Activated B cell treated with CpG ODN at 0.5 μM for 24 hours (primary cell): ENCODE results near the gene KCNA2. TPM values are rescaled to one million over a fixed set of nuclear protein-coding genes. Genes with fewer than 3 reads are reported as not detected.

Source experiments
- ATAC-seq: fragments of 200-7000 bp; cut with Tn5 transposase; one replicate; pipeline ENCODE4 v1.10.0; 2021; ENCODE audit warnings: low read depth, mild to moderate bottlenecking, moderate library complexity
- CTCF ChIA-PET: fragments of 350-600 bp; sonication (Branson Sonifier 250); formaldehyde crosslinking; loops from one replicate; lab custom pipeline; 2021; ENCODE audit warnings: antibody characterized with exemption; lab: Charles Lee
- POLR2A ChIA-PET: fragments of 350-600 bp; sonication (Branson Sonifier 250); formaldehyde crosslinking; loops from one replicate; lab custom pipeline; 2021; ENCODE audit warnings: antibody characterized with exemption; lab: Charles Lee
- DNase-seq: peaks from one replicate; pipeline ENCODE4 v3.0.0; 2022
- H3K27ac Mint-ChIP-seq: one replicate; pipeline ENCODE4 v1.8.0; 2020; ENCODE audit warnings: mixed read lengths
- H3K27me3 Mint-ChIP-seq: one replicate; pipeline ENCODE4 v1.8.0; 2021; ENCODE audit warnings: mixed read lengths
- H3K36me3 Mint-ChIP-seq: one replicate; pipeline ENCODE4 v1.8.0; 2021; ENCODE audit warnings: low read depth, mixed read lengths
- H3K4me1 Mint-ChIP-seq: one replicate; pipeline ENCODE4 v1.8.0; 2021; ENCODE audit warnings: mixed read lengths
- H3K4me3 Mint-ChIP-seq: one replicate; pipeline ENCODE4 v1.8.0; 2020; ENCODE audit warnings: mild to moderate bottlenecking, mixed read lengths
- H3K9me3 Mint-ChIP-seq: one replicate; pipeline ENCODE4 v1.8.0; 2020; ENCODE audit warnings: mixed read lengths
- CTCF ChIP-seq: fragments of 200-600 bp; IDR thresholded peaks from one replicate; pipeline ENCODE4 v1.8.0; 2022; ENCODE audit warnings: antibody characterized with exemption, mild to moderate bottlenecking
- intact Hi-C: fragments of 100-400 bp; cut with micrococcal nuclease; formaldehyde crosslinking; loops from one replicate; pipeline ENCODE4 v1.15.1; 2024
- total RNA-seq: library from RNA; stranded (reverse); gene quantifications from 2 replicates; pipeline ENCODE4 v1.2.3, GENCODE V29; 2022

The KCNA2 gene
- total RNA-seq, 1 donor from 2014 or later: 0.13 TPM

GRCh38 chr1:110557481-110557880 lies 48.7 kb downstream of the KCNA2 start:
- ChIA-PET POLR2A (interaction anchor here (0.6 kb wide), 1 partner anchor 347 kb away, joined by 4 read pairs; no protein-coding TSS in a partner anchor), CTCF (interaction anchor here (2.4 to 4.1 kb wide), 2 partner anchors 208 to 224 kb away, joined by 12 to 41 read pairs; no protein-coding TSS in a partner anchor)
- intact Hi-C loops: no loop called here
- TF ChIP-seq CTCF: no peak
- no peak overlapping the region for H3K27ac Mint-ChIP-seq
- no peaks in the 10 kb centered on the region for H3K36me3 Mint-ChIP-seq
- no peak overlapping the region for H3K4me3 Mint-ChIP-seq
- H3K4me1 Mint-ChIP-seq: peaks cover 3% of the 10 kb centered on the region
- H3K27me3 Mint-ChIP-seq: peaks cover 36% of the 10 kb centered on the region
- ATAC-seq: no peak
- H3K9me3 Mint-ChIP-seq: no peaks in the 10 kb centered on the region
- no peak for DNase-seq

GRCh38 chr1:110556471-110556807 lies 49.7 kb downstream of the KCNA2 start:
- no peak overlapping the region for H3K4me3 Mint-ChIP-seq
- no peak for DNase-seq
- peaks cover 3% of the 10 kb centered on the region for H3K4me1 Mint-ChIP-seq
- POLR2A ChIA-PET: interaction anchor here (0.6 kb wide), 1 partner anchor 285 kb away, joined by 3 read pairs; no protein-coding TSS in a partner anchor
- no peak for TF ChIP-seq CTCF
- ATAC-seq: no peak
- peaks cover 36% of the 10 kb centered on the region for H3K27me3 Mint-ChIP-seq
- H3K27ac Mint-ChIP-seq: no peak overlapping the region
- H3K36me3 Mint-ChIP-seq: no peaks in the 10 kb centered on the region
- H3K9me3 Mint-ChIP-seq: no peaks in the 10 kb centered on the region
- CTCF ChIA-PET: interaction anchor here (1.0 to 4.1 kb wide), 11 partner anchors 48 to 777 kb away, joined by 3 to 41 read pairs (median 6); no protein-coding TSS in a partner anchor
- intact Hi-C loops: no loop called here

- H3K27me3 Mint-ChIP-seq: peaks cover 38% of the 10 kb centered on the region
- peaks cover 3% of the 10 kb centered on the region for H3K4me1 Mint-ChIP-seq
- POLR2A ChIA-PET: interaction anchor here (0.8 to 1.5 kb wide), 2 partner anchors 64 to 231 kb away, joined by 3 to 4 read pairs; no protein-coding TSS in a partner anchor
- intact Hi-C loops: loop anchor here (1.0 kb wide), 3 partner anchors 59 to 225 kb away; no protein-coding TSS in a partner anchor
- ATAC-seq (no peak), DNase-seq (no peak)
- CTCF ChIA-PET: interaction anchor here (0.6 to 4.1 kb wide), 21 partner anchors 13 to 778 kb away, joined by 3 to 41 read pairs (median 3); partner anchors contain the start of gene KCNA2
- H3K9me3 Mint-ChIP-seq: no peaks in the 10 kb centered on the region
- no peak overlapping the region for H3K4me3 Mint-ChIP-seq
- H3K27ac Mint-ChIP-seq: no peak overlapping the region
- H3K36me3 Mint-ChIP-seq: no peaks in the 10 kb centered on the region
- no peak for TF ChIP-seq CTCF
These were observed 50.2 kb downstream of the KCNA2 start for GRCh38 chr1:110555807-110556470.

- H3K27me3 Mint-ChIP-seq: peaks cover 46% of the 10 kb centered on the region
- no peak overlapping the region for H3K27ac Mint-ChIP-seq
- intact Hi-C loops: loop anchor here (1.0 kb wide), 3 partner anchors 60 to 226 kb away; no protein-coding TSS in a partner anchor
- peak overlapping the region; percentile 16 for H3K4me3 Mint-ChIP-seq
- no peaks in the 10 kb centered on the region for H3K9me3 Mint-ChIP-seq
- CTCF ChIA-PET: interaction anchor here (0.6 to 4.1 kb wide), 20 partner anchors 12 to 437 kb away, joined by 3 to 41 read pairs (median 4); partner anchors contain the start of gene KCNA2
- DNase-seq: peak; percentile 50
- peak; percentile 96 for ATAC-seq
- H3K36me3 Mint-ChIP-seq: no peaks in the 10 kb centered on the region
- H3K4me1 Mint-ChIP-seq: peaks cover 3% of the 10 kb centered on the region
- POLR2A ChIA-PET: interaction anchor here (0.8 to 1.5 kb wide), 2 partner anchors 65 to 232 kb away, joined by 3 to 4 read pairs; no protein-coding TSS in a partner anchor
- TF ChIP-seq CTCF: peak; percentile 33
These were observed 51.0 kb downstream of the KCNA2 start for GRCh38 chr1:110554871-110555801.
